Measurements from ENCODE around the gene ANKRD44.
"Not testable (repeated sequence)": the region's sequence is repeated elsewhere in the genome, so short reads cannot be mapped to it uniquely, and the experiment has no call there.

ANKRD44 gene

DNA sequence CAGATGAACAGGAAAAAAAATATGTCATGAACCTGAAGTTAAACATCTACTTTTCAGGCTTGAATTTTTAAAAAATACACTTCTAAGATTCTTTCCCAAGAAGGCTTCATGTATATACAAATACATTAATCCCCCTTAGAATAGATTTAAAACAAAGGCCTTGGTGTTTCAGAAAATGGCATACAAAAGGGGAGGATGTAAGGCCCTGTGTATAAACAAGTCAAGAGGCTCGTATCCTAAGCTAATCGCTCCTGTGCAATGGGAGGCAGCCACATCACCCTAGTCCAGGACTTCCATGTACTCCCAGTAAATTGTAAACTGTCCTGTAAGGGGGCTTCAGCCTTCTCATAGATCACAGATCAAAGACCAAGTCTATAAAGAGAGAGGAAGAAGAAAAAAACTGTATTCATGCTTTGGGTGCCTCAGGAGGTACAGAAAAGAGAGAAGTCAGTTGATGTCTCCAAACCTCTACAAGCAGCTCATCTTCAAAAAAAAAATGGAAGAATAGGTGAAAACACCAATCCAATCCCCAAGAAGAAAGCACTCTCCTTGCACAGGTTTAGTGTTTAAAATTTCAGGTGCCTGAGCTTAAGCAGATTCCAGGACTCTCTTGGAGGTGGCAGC, 53.9 kb downstream of the ANKRD44 start:
- no peak for DNase-seq

DNA sequence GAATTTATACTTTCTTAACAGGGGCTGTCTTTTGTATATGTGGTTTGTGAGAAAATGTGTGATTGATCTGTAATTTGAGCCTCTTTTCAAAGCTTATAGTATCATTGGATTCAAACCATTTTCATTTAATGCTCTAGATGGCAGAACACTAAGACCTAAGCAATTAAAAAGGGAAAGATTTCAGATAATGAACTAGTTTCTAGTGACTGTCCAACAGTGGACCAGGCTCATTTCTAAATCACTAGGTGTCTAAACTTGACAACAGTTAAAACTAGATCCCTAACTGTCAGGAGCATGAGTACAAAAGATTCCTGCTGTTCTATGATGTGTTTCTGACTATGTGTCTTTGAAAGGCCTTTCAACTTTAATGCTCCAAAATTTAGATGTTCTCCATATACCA, 54.6 kb downstream of the ANKRD44 start:
- no peak for DNase-seq

DNA sequence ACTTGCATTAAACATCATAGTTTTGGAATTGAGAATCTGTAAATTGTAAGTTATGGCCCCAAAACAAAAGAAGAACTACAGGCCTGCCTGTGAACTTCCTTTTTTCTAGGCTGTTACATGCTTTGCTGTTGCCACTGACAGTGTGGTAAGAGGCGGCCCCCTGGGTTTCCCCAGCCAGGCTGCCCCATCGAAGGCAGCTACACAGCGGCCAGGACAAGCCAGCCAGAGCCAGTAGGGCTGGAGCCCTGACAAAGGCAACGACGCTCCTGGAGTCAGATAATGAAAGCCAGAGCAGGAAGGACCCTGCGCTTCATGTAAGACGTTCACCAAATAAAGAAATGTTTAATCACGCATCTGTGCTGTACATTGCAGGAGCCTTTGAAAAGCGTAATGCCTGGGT, 55.0 kb downstream of the ANKRD44 start:
- peak; percentile 83 for DNase-seq

DNA sequence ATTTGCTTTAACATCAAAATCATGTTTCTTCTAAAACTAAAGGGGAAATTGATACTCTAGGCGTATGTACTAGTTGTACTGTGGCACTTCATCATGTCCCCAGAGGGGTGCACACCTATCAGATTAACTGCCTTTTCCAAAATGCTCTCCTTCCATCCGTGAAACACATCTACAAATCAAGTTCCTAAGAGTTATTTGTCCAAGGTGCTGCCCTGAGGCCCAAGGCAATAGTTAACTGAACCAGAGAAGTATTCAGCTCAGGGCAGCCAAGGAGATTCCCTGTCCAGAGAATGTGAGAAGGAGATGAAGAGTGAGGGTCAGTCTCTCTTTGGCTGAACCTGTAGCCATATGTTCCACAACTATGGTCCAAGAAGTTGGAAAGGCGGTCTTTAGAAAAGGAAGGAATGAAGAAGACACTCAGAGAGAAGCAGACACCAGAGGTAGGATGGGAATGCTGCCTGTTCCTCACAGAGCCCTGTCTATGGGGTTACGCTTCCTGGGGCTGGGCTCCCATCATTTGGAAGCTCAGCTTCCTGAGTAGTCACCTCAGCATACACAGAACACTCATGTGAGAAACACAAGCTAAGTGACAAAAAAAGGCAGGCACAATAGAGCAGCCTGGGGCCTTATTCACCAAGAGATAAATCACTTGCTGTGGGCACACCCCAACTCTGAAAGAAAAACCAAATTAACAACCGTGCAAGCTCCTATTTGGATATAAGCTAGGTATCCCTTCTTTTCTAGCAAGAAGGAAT, 55.6 kb downstream of the ANKRD44 start:
- no peak for DNase-seq

DNA sequence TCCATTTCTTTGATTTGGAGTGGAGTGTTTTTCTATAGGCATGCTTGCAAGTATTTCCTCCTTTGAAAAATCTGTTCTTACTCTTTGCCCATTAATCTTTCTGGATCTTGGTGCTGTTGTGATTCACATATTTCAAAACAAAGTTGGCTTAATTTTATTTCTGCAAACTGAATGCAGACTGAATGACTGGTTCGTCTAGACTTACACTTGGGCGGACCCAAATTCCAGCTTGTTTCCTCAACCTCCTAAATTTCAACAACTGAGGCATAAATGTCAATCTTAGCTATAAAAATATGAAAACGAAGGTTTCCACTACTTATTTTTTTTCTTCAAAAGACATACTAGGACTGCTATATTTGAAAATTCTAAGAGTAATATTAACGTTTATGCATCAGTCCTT, 59.0 kb downstream of the ANKRD44 start:
- DNase-seq: peak; percentile 68

DNA sequence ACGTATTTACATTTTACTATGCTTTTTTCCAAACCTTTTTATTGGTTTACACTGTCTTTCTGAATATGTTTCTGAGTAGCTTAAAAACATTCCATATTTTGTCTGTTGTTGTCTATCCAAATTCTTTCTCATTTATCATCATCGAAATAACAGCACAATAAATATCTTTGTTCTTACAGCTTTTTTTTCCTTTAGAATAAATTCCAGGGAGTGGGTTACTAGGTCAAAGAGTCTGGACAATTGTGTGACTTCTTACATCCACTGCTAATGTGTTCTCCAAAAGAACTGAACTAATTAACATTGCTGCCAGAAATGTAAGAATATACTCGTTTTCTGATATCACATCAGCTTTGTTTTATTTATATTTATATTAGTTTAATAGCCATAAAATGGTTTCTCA, 59.4 kb downstream of the ANKRD44 start:
- no peak for DNase-seq

DNA sequence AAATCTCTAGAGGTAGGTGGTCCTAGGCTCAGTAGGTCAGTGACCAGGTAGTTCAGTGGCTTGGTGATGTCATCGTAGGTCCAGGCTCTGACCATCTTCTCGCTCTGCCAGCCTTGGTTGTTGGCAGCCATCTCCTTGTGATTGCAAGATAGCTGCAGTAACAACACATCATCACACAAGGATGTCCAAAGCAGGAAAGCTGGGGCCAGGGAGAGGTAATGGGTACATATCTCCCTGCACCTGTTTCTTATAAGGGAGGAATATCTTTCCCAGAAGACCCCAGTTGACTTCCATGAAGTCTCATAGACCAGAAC, 60.5 kb downstream of the ANKRD44 start:
- DNase-seq: no peak

DNA sequence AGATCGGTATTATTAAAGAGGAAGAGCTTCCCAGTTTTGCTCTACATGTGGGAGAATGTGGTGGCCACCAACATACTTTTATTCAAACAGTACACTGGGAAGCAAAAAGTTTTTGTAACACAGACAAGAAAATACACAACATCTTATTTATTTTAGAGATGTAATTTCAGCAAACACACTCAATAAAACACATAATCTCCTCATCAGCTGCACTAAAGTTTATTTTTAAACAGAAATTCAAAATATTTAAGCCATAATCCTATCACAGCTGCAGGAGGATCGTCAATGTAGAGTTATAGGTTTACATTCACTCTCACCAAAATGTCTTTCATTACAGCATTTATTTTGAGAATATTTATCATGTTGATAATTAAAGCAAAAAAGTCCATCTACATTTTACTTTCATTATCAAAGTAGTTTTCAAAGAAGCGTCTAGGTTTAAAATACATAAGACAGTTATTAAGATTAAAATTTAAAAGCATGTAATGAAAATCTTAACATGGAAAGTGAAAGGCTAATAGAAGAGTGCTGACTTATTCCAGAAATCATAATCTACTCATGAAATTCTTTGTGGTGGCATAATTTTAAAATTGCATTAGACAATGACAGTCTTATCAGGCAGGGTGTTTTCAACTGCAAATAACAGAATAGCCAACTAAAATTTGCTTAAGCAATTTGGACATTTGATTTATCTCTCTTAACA, 61.0 kb downstream of the ANKRD44 start:
- DNase-seq: no peak

DNA sequence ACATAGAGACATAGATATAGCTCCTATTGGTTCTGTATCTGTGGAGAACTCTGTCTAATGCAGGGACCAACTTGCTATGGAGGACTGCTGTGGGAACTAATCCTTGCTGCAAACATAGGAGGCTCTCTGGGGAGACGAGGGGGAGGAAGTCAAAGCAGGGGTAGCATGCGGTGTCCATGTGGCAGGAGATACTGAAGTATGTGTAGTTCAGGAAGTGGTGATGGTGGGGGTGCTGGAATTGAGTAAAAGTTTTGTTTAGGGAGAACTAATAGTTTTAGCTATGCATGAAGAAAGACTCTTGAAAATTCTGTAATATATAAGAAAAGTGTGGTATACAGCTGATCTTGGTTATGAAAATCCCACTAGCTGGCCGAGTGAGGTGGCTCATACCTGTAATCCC, 62.0 kb downstream of the ANKRD44 start:
- DNase-seq: peak; percentile 77

DNA sequence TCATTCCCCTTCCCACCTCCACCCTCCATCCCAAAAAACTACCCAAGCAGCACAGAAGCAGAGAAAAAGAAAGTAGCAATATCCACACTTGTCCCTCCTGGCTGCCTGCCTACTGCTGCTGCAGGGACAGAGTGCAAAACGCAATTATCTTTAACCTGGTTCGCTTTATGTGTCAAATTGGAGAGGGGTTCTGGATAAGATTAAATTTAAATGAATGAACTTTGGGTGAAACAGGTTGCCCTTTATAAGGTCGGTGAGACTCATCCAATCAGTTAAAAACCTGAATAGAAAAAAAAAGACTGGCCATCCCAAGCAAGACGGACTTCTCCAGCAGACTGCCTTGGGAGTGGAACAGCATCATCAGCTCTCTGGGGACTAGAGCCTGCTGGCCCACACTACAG, 62.6 kb downstream of the ANKRD44 start:
- DNase-seq: no peak

DNA sequence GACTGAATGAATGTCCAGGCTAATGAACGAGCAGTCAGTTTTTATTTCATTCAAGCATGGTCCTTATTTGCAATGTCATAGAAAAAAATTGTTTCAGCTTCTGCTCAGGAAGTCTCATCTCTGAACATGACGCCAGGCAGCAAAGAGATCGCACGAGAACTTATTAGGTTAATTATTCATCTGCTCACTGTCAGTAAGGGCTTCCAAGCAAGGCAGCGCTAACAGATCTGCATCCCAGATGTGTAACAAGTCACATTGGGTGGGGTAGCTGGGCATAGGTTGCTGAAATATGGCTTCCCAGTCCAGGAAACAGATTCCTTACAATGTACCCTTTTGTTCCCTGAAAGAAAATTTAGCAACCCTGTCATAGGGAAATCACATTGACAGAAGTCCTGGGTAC, 63.5 kb downstream of the ANKRD44 start:
- DNase-seq: no peak

DNA sequence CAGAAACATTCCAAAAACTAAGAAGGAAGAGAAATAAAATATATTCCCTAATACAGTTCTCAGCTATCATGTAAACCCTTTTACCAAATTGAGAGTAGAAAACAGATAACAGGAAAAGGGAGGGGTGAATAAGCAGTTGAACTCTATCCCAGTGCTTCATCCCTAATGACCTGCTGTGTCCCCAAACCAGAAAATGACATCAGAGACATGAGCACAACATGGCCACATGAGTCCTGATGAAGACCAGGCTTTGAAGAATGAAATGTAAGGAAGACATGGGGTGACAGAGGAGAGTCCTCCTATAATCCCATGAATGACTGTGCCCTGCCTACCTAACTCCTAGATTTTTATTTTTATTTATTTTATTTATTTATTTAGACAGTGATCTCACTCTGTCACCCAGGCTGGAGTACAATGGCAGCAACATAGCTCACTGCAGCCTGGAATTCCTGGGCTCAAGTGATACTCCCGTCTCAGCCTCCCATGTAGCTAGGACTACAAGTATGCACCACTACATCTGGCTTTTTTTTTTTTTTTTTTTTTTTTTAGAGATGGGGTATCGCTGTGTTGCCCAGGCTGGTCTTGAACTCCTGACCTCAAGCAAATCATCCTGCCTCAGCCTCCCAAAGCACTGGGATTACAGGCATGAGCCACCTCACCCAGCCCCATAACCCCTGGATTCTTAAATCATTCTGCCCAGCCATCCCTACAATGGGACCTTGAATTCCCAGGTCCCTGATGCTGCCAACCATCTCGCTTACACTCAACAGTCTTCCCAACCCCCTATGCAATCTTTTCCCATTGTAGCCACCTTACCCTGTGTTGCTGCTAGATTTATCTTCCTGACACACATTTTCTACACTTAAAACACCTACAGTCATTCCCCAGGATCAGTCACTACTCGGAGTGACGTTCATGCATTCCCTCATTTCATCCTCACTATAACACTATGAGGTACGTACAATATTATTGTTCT, 64.5 kb downstream of the ANKRD44 start:
- DNase-seq: no peak

DNA sequence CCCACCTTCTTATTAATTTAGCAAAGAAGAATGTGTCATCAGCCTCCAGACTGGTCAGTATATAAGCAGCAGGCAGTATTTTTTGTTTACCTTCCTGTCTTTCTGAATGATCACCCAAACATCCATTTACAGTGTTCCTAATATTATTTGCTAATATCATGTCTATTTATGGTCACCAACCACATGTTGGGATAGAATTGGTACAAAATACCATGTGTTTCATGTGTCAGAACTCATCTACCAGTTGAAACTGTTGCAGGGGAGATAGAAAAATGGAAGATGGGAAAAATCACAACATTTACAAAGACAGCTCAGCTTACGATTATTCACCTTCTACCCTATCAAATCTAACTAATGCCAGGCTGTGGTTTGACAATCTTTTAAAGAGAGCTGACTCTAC, 66.2 kb downstream of the ANKRD44 start:
- DNase-seq: no peak

DNA sequence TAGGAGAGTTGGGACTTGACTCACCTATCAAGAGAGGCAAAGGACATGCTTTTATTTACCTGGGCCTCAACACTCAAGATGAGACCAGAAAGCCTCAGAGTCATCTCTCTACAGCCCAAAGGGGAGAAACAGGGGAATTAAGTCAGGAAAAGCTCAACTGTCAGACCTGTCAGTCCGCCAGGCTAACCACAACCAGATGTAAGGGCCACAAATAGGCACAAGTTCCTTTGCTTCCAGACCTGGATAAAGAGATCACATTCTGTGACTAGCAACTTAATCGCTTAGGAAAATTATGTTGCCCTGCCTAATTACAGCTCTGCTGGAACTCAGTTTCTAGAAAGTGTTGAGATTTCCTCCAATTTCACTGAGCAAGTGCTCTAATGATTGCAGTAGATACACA, 67.9 kb downstream of the ANKRD44 start:
- no peak for DNase-seq

DNA sequence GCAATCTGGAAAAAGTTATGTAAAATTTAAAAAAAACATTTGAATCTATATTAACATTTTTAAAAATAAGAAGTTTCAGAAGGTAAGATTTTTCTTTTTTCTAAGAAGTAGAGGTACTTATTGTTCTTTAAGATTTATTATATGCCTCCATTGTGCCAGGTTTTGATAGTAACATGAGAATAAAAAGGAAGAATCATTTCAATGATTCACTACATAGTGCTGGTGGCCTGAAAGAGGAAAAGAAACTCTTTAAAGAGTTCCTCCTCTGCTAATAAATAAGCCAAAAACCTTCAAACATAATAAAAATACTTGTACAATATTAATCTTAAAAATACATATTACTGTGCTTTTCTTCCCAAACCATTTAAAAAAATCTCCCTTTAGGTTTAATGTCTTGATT, 69.0 kb downstream of the ANKRD44 start:
- no peak for DNase-seq

DNA sequence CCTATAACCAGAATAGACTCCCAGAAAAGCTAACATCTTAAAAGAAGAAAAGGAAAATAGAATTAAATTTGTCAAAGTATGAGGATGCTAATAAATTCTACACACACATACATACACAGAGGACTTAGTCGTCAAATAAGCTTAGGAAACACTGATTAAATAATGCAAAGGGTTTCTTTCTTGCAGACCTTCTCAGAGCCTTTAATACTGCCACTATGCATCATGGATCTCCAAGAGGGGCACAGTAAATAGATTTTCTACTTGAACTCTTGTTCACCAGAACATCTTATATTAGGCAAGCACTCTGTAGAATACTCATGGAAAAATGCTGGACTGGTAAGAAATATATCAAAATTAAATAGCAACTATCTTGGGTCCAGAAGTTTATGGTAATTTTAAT, 69.4 kb downstream of the ANKRD44 start:
- DNase-seq: no peak

DNA sequence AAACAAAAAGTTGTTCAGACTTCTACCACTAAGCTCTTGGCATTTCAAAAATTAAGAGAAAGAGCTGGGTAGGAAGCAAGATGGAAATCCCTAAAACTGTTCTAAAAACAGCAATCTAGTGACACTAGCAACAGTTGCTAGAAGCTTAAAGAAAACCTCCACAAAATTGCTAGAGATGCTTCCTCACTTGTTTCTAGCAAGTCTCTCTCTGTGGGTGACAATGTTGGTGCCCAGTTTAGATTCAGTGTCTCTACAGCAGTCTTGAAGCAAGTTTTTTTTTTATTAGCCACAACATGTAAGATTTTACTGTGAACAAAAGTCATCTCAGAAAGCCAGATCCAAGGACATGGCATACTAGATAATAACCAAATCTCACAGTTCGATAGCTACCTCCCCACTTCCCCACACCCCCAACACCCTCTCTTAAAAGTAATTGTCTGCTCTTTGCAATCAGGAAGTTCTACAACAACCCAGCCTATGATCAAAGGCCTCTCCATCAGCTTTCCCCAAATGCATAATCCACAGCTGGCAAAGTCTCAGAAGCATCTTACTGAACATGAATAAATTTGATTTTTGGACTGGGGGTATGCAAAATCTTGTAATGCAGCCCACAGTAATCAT, 70.0 kb downstream of the ANKRD44 start:
- no peak for DNase-seq

DNA sequence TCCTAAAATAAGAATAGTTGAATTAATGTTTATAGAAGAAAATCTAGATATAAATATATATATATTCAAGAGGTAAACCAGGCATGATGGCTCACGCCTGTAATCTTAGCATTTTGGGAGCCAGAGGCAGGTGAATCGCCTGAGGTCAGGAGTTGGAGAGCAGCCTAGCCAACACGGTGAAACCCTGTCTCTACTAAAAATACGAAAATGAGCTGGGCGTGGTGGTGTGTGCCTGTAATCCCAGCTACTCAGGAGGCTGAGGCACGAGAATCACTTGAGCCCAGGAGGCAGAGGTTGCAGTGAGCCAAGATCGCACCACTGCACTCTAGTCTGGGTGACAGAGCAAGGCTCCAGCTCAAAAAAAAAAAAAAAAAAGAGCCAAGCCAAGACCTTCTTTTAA, 70.6 kb downstream of the ANKRD44 start:
- DNase-seq: not testable (repeated sequence)

DNA sequence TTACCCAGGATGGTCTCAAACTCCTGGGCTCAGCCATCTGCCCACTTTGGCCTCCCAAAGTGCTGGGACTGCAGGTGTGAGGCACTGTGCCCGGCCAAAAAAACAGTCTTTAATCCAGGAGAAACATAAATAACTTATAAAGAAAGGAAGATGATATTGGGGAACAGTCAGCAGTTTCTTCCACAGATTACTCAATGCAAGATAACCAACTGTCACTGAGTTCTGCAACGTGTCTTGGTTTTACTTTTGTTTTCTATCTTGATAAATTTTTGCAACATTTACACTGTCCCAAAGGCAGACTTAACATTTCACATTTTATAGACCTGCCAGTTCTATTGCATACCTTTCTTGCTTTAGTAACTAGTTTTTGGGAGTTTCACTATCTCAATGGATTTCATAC, 71.1 kb downstream of the ANKRD44 start:
- DNase-seq: no peak

DNA sequence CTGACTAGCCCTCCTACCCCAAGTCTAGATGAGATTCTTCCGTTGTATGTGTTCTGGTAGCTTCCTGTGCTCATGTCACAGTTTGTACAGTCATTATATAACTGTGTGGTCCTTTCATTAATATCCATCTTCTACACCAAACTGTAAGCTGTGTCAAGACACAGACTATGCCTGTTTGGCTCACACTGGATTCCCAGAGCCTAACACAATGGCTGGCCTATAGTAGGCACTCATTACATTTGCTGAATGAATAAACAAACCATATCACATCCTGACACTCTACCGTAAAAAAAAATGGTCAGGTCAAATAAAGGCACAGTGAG, 72.6 kb downstream of the ANKRD44 start:
- no peak for DNase-seq

DNA sequence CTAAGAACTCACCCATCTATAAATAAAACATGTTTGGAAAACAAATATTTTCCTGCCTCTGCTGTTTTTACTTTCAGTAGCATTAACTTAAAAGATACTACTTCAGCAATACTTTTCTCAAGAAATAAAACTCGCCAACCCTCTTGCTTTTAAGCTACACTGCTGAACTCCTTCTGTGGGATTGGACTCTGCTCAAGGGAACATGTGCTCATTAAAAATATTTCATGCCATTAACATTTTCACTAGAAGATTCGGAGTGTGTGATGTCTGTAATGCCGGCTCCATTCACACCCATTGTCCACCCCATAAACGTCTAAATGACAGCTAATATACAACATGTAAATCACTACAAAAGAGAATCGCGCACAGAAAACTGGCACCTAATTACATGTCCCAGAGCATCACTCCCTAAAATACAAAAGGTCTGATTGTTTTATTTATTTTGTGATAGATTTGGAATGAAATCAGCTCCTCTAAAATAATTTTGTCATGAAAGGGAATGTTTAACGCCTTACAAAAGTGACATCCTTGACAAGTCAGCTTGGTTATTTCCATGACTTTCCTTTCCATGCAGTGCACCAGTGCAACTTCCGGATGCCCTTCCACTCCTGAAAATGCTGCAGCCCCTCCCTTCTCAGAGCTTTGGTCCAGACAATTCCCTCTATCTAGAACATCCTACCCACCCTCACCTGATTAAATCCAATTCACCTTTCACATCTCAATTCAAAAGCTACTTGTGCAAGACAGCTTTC, 73.1 kb downstream of the ANKRD44 start:
- DNase-seq: no peak

DNA sequence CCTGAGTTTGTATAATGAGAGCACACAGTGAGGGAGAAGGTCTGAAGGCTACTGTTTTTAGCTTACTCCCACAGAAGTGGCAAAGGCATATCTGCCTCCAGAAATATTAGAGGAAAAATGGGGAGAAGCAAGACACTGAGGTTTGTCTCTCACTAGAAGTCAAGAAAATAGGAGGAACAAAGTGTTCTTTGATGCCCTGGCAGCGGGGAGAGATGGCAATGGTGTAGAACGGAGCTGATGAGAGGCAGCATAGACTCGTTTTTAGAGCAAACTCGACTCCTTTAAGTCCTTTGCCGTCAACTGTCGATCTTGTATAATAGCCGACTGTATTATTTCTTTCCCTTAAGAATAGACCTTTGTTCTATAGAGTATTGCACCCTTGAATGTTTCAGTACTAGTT, 73.8 kb downstream of the ANKRD44 start:
- DNase-seq: no peak
